Left ventricle myocardium inferior (tissue), 1 donor: Measurements from ENCODE around the gene EXOC4. TPM values are rescaled to one million over a fixed set of nuclear protein-coding genes. Genes with fewer than 3 reads are reported as not detected.

Source experiments
- DNase-seq: peaks from one replicate; pipeline ENCODE4 v3.0.0-alpha.2; 2020
- H3K27ac ChIP-seq: fragments of 200-600 bp; replicated peaks from 2 replicates; pipeline ENCODE4 v1.8.0; 2021
- H3K27me3 ChIP-seq: fragments of 200-600 bp; 2 replicates; pipeline ENCODE4 v1.8.0; 2021; ENCODE audit warnings: low read depth
- H3K36me3 ChIP-seq: fragments of 200-600 bp; 2 replicates; pipeline ENCODE4 v1.8.0; 2021
- H3K4me1 ChIP-seq: fragments of 200-600 bp; 2 replicates; pipeline ENCODE4 v1.8.0; 2021
- H3K4me3 ChIP-seq: fragments of 200-600 bp; 2 replicates; pipeline ENCODE4 v1.8.0; 2021; ENCODE audit warnings: mild to moderate bottlenecking, moderate library complexity
- H3K9me3 ChIP-seq: fragments of 200-600 bp; replicated peaks from 2 replicates; pipeline ENCODE4 v1.8.0; 2021
- CTCF ChIP-seq: fragments of 200-600 bp; IDR thresholded peaks from 2 replicates; pipeline ENCODE4 v1.8.0; 2021; ENCODE audit warnings: antibody characterized with exemption, mild to moderate bottlenecking, borderline replicate concordance
- intact Hi-C: fragments of 100-400 bp; cut with micrococcal nuclease; formaldehyde crosslinking; loops from one replicate; pipeline ENCODE4 v1.11.0; 2022
- total RNA-seq: library from RNA; stranded (reverse); fragmentation: NEBNext Ultra II Directional; extraction: Animal tissue kit (Norgen Biotek cat#: 25700); gene quantifications from one replicate; pipeline ENCODE4 v1.2.1, GENCODE V29; 2021
- donor health status: DM: no; HTN: yes; CAD: no; lungs with severe emphysema.

EXOC4 gene
- total RNA-seq, 1 donor from 2014 or later: 33.8 TPM

- no peaks in the 10 kb centered on the region for H3K36me3 ChIP-seq
- no peak for TF ChIP-seq CTCF
- H3K9me3 ChIP-seq: no peaks in the 10 kb centered on the region
- H3K27ac ChIP-seq: no peak overlapping the region
- H3K4me3 ChIP-seq: no peak overlapping the region
- H3K27me3 ChIP-seq: no peaks in the 10 kb centered on the region
- intact Hi-C loops: no loop called here
- no peak for DNase-seq
- H3K4me1 ChIP-seq: peaks cover 10% of the 10 kb centered on the region
Observed at GRCh38 chr7:133789974-133790373, 537.1 kb downstream of the EXOC4 start.

GRCh38 chr7:133790911-133791310 is 538.0 kb downstream of the EXOC4 start:
- Histone ChIP-seq H3K27ac (no peak overlapping the region), H3K4me1 (peaks cover 15% of the 10 kb centered on the region), H3K4me3 (no peak overlapping the region), H3K36me3 (no peaks in the 10 kb centered on the region), H3K9me3 (no peaks in the 10 kb centered on the region), H3K27me3 (no peaks in the 10 kb centered on the region)
- no peak for DNase-seq
- no peak for TF ChIP-seq CTCF
- intact Hi-C loops: no loop called here

- no peak for TF ChIP-seq CTCF
- no peaks in the 10 kb centered on the region for H3K9me3 ChIP-seq
- peaks cover 15% of the 10 kb centered on the region for H3K4me1 ChIP-seq
- H3K27me3 ChIP-seq: no peaks in the 10 kb centered on the region
- H3K27ac ChIP-seq: no peak overlapping the region
- H3K4me3 ChIP-seq: no peak overlapping the region
- intact Hi-C loops: no loop called here
- no peaks in the 10 kb centered on the region for H3K36me3 ChIP-seq
- DNase-seq: no peak
Observed at GRCh38 chr7:133794479-133794878, 541.6 kb downstream of the EXOC4 start.

- H3K4me1 ChIP-seq: peaks cover 15% of the 10 kb centered on the region
- DNase-seq: no peak
- intact Hi-C loops: no loop called here
- H3K4me3 ChIP-seq: no peak overlapping the region
- H3K36me3 ChIP-seq: no peaks in the 10 kb centered on the region
- no peaks in the 10 kb centered on the region for H3K27me3 ChIP-seq
- no peak overlapping the region for H3K27ac ChIP-seq
- no peak for TF ChIP-seq CTCF
- no peaks in the 10 kb centered on the region for H3K9me3 ChIP-seq
Observed at GRCh38 chr7:133795068-133795665, 542.3 kb downstream of the EXOC4 start.

GRCh38 chr7:133796782-133797745 is 544.2 kb downstream of the EXOC4 start:
- Histone ChIP-seq H3K27ac (no peak overlapping the region), H3K4me3 (no peak overlapping the region), H3K9me3 (no peaks in the 10 kb centered on the region), H3K27me3 (no peaks in the 10 kb centered on the region), H3K36me3 (no peaks in the 10 kb centered on the region), H3K4me1 (peaks cover 15% of the 10 kb centered on the region)
- DNase-seq: no peak
- TF ChIP-seq CTCF: no peak
- intact Hi-C loops: no loop called here
